SIG-M5 treated with dmso at 0.1 percent for 504 hours (cell line): Measurements from ENCODE around the gene MRPL38.
"Not testable (repeated sequence)": the region's sequence is repeated elsewhere in the genome, so short reads cannot be mapped to it uniquely, and the experiment has no call there.

Experiments used
- DNase-seq: peaks from one replicate; lab custom pipeline; 2025; ENCODE audit not compliant: unreplicated experiment; lab: John Stamatoyannopoulos, UW

Gene MRPL38

DNA sequence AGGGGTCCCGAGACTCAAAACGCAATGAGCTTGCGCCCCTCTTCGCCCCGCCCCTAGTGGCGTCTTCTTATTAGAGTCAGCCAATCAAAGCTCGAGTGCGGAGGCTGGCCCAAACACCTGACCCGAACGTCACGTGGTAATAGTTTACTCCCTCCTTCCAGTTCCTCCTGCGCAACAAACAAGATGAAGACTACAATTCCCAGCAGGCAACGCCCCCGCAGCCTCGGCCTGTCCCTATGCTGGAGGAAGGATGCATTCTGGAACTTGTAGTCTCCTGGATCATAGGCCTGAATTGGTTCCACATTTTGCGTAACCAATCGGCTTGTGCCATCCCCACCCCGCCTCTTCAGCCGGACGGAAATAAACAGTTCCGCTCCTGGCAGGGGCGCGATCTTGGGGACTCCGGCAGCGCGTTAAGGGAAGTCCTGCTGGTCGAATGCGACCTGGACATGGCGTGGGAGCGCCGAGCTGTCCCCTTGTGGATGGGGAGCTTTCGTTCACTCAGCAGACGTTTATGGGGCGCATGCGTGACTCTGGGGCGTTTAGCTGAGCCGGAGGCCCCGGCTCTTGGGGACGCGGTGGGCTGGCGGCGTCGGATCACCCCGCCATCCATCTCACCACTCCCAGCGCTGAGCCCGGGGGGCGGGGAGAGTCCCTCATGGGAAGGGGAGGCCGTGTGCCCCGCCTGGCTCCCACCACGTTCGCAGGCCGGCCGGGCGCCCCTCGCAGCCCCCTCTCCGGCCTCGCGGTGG, 49.2 kb downstream of the MRPL38 start, which contains the start of gene WBP2:
Gene WBP2 (minus strand): TSS at position 26 of the 752 bp plus-strand sequence. CDS start 38 bp downstream, outside the sequence.
- DNase-seq: peak; percentile 100

- no peak for DNase-seq
These were observed 49.8 kb downstream of the MRPL38 start for GRCh38 chr17:75854881-75855309.

GRCh38 chr17:75854101-75854748, 50.5 kb downstream of the MRPL38 start:
- DNase-seq: no peak

- DNase-seq: no peak
These were observed 51.3 kb downstream of the MRPL38 start for GRCh38 chr17:75853433-75853832.

- not testable (repeated sequence) for DNase-seq
These were observed 53.0 kb downstream of the MRPL38 start for GRCh38 chr17:75851693-75851991.

DNA sequence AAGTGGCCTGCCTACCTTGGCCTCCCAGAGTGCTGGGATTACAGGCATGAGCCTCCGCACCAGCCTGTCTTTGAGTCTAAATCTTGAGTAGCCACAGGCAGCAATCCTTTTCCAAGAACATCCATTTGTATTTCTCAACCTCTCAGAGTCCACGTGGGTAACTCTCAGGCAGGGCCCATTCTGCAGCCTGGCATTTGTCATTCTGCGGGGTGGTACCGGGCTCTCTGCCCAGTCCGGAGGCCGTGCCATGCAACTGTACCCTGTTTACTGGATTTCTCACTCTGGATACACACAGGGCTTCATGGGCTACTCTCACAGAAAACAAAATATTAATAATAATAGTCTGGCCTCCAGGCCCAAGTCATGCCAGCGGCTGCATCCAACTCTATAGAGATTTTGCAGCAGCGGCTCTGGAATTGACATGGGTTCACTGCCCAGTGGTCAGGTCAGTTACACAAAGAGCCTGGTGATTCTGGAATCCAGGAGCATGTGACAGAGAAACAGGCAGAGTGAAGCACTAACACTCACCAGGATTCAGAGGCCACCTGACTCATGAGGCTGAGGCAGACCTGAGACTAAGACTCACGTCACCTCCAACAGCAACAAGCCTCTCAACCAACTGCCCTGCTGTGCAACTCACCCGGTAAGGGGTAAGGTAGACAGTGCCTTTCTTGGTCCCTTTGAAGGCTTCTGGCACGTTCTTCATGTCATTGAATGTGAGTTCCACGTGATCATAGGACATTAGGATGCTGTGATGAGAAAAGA, 53.6 kb downstream of the MRPL38 start:
- no peak for DNase-seq

DNA sequence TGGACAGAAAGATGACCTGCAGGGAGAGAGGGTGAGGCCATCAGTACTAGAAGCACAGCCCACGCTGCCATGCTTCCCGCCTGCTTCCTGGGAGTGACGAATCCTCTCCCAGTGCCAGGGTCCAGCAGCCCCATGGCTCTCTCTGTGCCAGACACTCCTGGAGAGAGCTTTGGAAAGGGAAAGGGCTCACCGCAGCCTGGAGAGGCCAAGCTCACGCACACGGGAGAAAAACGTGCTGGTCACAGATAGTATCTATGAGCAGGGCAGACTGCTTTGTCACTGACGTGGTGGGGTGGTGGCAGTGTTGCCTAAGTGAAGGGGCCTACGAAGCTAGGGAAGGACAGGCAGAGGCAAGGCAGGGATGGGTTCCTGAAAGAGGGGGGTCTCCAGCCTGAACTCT, 55.0 kb downstream of the MRPL38 start:
- DNase-seq: no peak

- DNase-seq: no peak
These were observed 55.4 kb downstream of the MRPL38 start for GRCh38 chr17:75849279-75849646.
